PC-9 (cell line): ENCODE data around the gene NLGN1. TPM values are rescaled to one million over a fixed set of nuclear protein-coding genes. Genes with fewer than 3 reads are reported as not detected.

Experiments used
- BruUV-seq: library from RNA; stranded (reverse); fragments of 400-500 nt; replicated peaks from 2 replicates; lab custom pipeline; 2021; lab: Mats Ljungman, UMichigan
- CTCF ChIA-PET: fragments of 300-600 bp; sonication (Branson Sonifier 250); formaldehyde crosslinking; loops from one replicate; lab custom pipeline; 2022; ENCODE audit warnings: antibody characterized with exemption; lab: Charles Lee
- POLR2A ChIA-PET: fragments of 300-600 bp; sonication (Branson Sonifier 250); formaldehyde crosslinking; loops from one replicate; lab custom pipeline; 2022; ENCODE audit warnings: antibody characterized with exemption; ENCODE audit not compliant: unreplicated experiment; lab: Charles Lee
- DNase-seq, 2 experiments: peaks; one replicate each; pipeline versions ENCODE4 v3.0.0 to v3.0.0-alpha.2; 2015 to 2022; ENCODE audit warnings: mixed read lengths in 1 of 2
- H2AFZ ChIP-seq: fragments of 200-600 bp; sonication (generic); 2 replicates; pipeline ENCODE4 v1.8.1; 2017; ENCODE audit warnings: antibody characterized with exemption
- H3F3A ChIP-seq: fragments of 200-600 bp; sonication (generic); 2 replicates; pipeline ENCODE4 v1.8.1; 2017; ENCODE audit warnings: antibody characterized with exemption, mild to moderate bottlenecking, low read depth; ENCODE audit not compliant: insufficient read depth
- H3K27ac ChIP-seq: fragments of 200-600 bp; sonication (generic); 2 replicates; pipeline ENCODE4 v1.6.1; 2016; ENCODE audit warnings: mixed run types
- H3K27me3 ChIP-seq: fragments of 200-600 bp; sonication (generic); 2 replicates; pipeline ENCODE4 v1.6.1; 2016; ENCODE audit warnings: low read depth, mixed run types; ENCODE audit not compliant: insufficient read depth
- H3K36me3 ChIP-seq: fragments of 200-600 bp; sonication (generic); 2 replicates; pipeline ENCODE4 v1.6.1; 2016; ENCODE audit warnings: low read depth, mixed run types
- H3K4me1 ChIP-seq: fragments of 200-600 bp; sonication (generic); replicated peaks from 2 replicates; pipeline ENCODE4 v1.6.1; 2016; ENCODE audit warnings: mixed run types; ENCODE audit not compliant: insufficient read depth
- H3K4me2 ChIP-seq: fragments of 200-600 bp; sonication (generic); 2 replicates; pipeline ENCODE4 v1.6.1; 2017; ENCODE audit warnings: mixed run types
- H3K4me3 ChIP-seq: fragments of 200-600 bp; sonication (generic); 2 replicates; pipeline ENCODE4 v1.6.1; 2016; ENCODE audit warnings: mixed run types
- H3K79me2 ChIP-seq: fragments of 200-600 bp; sonication (generic); 2 replicates; pipeline ENCODE4 v1.6.1; 2017; ENCODE audit warnings: low read depth, mixed run types
- H3K9me2 ChIP-seq: fragments of 200-600 bp; sonication (generic); 2 replicates; pipeline ENCODE4 v1.8.1; 2017; ENCODE audit warnings: mild to moderate bottlenecking; ENCODE audit not compliant: insufficient read depth
- H3K9me3 ChIP-seq: fragments of 200-600 bp; sonication (generic); 2 replicates; pipeline ENCODE4 v1.8.1; 2016; ENCODE audit warnings: low read depth; ENCODE audit not compliant: insufficient read depth
- H4K20me1 ChIP-seq: fragments of 200-600 bp; sonication (generic); 2 replicates; pipeline ENCODE4 v1.8.1; 2017; ENCODE audit not compliant: insufficient read depth
- CTCF ChIP-seq: fragments of 200-600 bp; sonication (generic); conservative IDR thresholded peaks from 2 replicates; pipeline ENCODE4 v1.6.1; 2017; ENCODE audit warnings: mixed run types, antibody characterized with exemption, mild to moderate bottlenecking, moderate library complexity
- EZH2 ChIP-seq: fragments of 200-600 bp; sonication (generic); IDR thresholded peaks from 2 replicates; pipeline ENCODE4 v1.8.0; 2017; ENCODE audit warnings: antibody characterized with exemption, low read depth
- intact Hi-C: fragments of 100-400 bp; cut with micrococcal nuclease; formaldehyde crosslinking; loops from one replicate; pipeline ENCODE4 v1.10.0; 2022; ENCODE audit not compliant: unreplicated experiment
- total RNA-seq: library from RNA; stranded (reverse); gene quantifications from 2 replicates; pipeline ENCODE4 v1.2.3, GENCODE V29; 2021

The NLGN1 gene
- total RNA-seq, 1 experiment from 2014 or later = 1.4 TPM

DNA sequence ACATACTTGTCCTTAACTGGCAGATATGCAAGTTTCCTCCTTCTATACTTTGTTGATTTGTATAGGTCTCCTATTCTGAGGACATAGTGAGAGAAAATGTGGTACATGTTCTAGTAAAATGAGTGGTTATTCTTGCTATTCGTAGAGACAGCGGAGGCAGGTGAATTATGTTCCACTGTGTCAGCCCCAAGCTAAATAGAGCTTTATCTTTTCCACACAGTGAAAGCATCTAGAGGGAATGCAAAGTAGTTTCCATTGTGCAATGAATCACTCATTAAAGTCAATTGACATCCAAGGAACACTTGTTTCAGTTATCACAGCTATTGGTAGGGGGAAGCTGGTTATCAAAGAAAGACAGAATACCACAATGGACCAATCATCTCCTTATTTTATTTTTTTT lies 262.4 kb downstream of the NLGN1 start:
- ChIA-PET POLR2A (interaction anchor here (0.6 kb wide), 1 partner anchor 303 kb away, joined by 5 read pairs; no protein-coding TSS in a partner anchor), CTCF (no interaction called here)
- no TSS peak for BruUV-seq
- TF ChIP-seq EZH2 (no peak), CTCF (no peak)
- intact Hi-C loops = no loop called here
- H3K79me2 ChIP-seq = no peaks in the 10 kb centered on the region
- no peaks in the 10 kb centered on the region for H3K9me2 ChIP-seq
- no peak overlapping the region for H3K4me2 ChIP-seq
- no peak overlapping the region for H2AFZ ChIP-seq
- no peaks in the 10 kb centered on the region for H3K36me3 ChIP-seq
- no peaks in the 10 kb centered on the region for H4K20me1 ChIP-seq
- DNase-seq = no peak
- no peaks in the 10 kb centered on the region for H3F3A ChIP-seq
- no peaks in the 10 kb centered on the region for H3K9me3 ChIP-seq
- no peak overlapping the region for H3K27ac ChIP-seq
- H3K27me3 ChIP-seq = no peaks in the 10 kb centered on the region
- H3K4me1 ChIP-seq = no peaks in the 10 kb centered on the region
- no peak overlapping the region for H3K4me3 ChIP-seq

GRCh38 chr3:173660645-173661299 lies 263.2 kb downstream of the NLGN1 start:
- no peak overlapping the region for H3K27ac ChIP-seq
- H2AFZ ChIP-seq = no peak overlapping the region
- no peaks in the 10 kb centered on the region for H4K20me1 ChIP-seq
- no peaks in the 10 kb centered on the region for H3K27me3 ChIP-seq
- H3K4me2 ChIP-seq = no peak overlapping the region
- H3K9me2 ChIP-seq = no peaks in the 10 kb centered on the region
- no peaks in the 10 kb centered on the region for H3K36me3 ChIP-seq
- H3K4me1 ChIP-seq = no peaks in the 10 kb centered on the region
- no peaks in the 10 kb centered on the region for H3K79me2 ChIP-seq
- DNase-seq = no peak
- intact Hi-C loops = no loop called here
- BruUV-seq = no TSS peak
- TF ChIP-seq CTCF = no peak
- TF ChIP-seq EZH2 = no peak
- no peaks in the 10 kb centered on the region for H3F3A ChIP-seq
- H3K9me3 ChIP-seq = no peaks in the 10 kb centered on the region
- CTCF ChIA-PET = no interaction called here
- POLR2A ChIA-PET = no interaction called here
- H3K4me3 ChIP-seq = no peak overlapping the region

- H3K4me1 ChIP-seq = no peaks in the 10 kb centered on the region
- H3K9me2 ChIP-seq = no peaks in the 10 kb centered on the region
- H3K27me3 ChIP-seq = no peaks in the 10 kb centered on the region
- no peak for TF ChIP-seq EZH2
- TF ChIP-seq CTCF = no peak
- BruUV-seq = no TSS peak
- H3K4me2 ChIP-seq = no peak overlapping the region
- H3K79me2 ChIP-seq = no peaks in the 10 kb centered on the region
- no peak overlapping the region for H3K27ac ChIP-seq
- H2AFZ ChIP-seq = no peak overlapping the region
- intact Hi-C loops = no loop called here
- H3K4me3 ChIP-seq = no peak overlapping the region
- no peak for DNase-seq
- no peaks in the 10 kb centered on the region for H3K9me3 ChIP-seq
- H3K36me3 ChIP-seq = no peaks in the 10 kb centered on the region
- ChIA-PET POLR2A (no interaction called here), CTCF (no interaction called here)
- H4K20me1 ChIP-seq = no peaks in the 10 kb centered on the region
- no peaks in the 10 kb centered on the region for H3F3A ChIP-seq
Measured at GRCh38 chr3:173663696-173664111, 266.2 kb downstream of the NLGN1 start.
